NCI-H128 (cell line): ENCODE measurements around the gene EMC8.
"Not testable (repeated sequence)": the region's sequence is repeated elsewhere in the genome, so short reads cannot be mapped to it uniquely, and the experiment has no call there.

Experiments
- DNase-seq: peaks from one replicate; lab custom pipeline; 2025; ENCODE audit not compliant: unreplicated experiment; lab: John Stamatoyannopoulos, UW

Gene EMC8

GRCh38 chr16:85799497-85800320, at the start of gene EMC8, which contains the start of gene COX4I1:
TSS of gene EMC8 (minus strand) at chr16:85799544. CDS start at chr16:85799295, 249 bp downstream.
TSS of gene COX4I1 (plus strand) at chr16:85799695. CDS start at chr16:85801206, 1,511 bp downstream.
- peak; percentile 62 for DNase-seq

- DNase-seq, result no peak
These were observed 49.6 kb upstream of the EMC8 start for GRCh38 chr16:85848986-85849385.

GRCh38 chr16:85847681-85848601, 48.6 kb upstream of the EMC8 start:
- DNase-seq, result no peak

GRCh38 chr16:85847036-85847435, 47.7 kb upstream of the EMC8 start:
- no peak for DNase-seq

- no peak for DNase-seq
These were observed 47.1 kb upstream of the EMC8 start for GRCh38 chr16:85846461-85846860.

GRCh38 chr16:85845266-85845665, 45.9 kb upstream of the EMC8 start:
- no peak for DNase-seq

GRCh38 chr16:85844786-85845185, 45.4 kb upstream of the EMC8 start:
- no peak for DNase-seq

- no peak for DNase-seq
These were observed 44.8 kb upstream of the EMC8 start for GRCh38 chr16:85844169-85844481.

GRCh38 chr16:85843471-85844168, 44.3 kb upstream of the EMC8 start:
- no peak for DNase-seq

GRCh38 chr16:85842848-85843247, 43.5 kb upstream of the EMC8 start:
- DNase-seq, result no peak

GRCh38 chr16:85842435-85842834, 43.1 kb upstream of the EMC8 start:
- DNase-seq, result no peak

- no peak for DNase-seq
These were observed 41.5 kb upstream of the EMC8 start for GRCh38 chr16:85840801-85841200.

GRCh38 chr16:85840395-85840794, 41.1 kb upstream of the EMC8 start:
- no peak for DNase-seq

- DNase-seq, result no peak
These were observed 40.4 kb upstream of the EMC8 start for GRCh38 chr16:85839681-85840240.

- no peak for DNase-seq
These were observed 39.7 kb upstream of the EMC8 start for GRCh38 chr16:85838876-85839585.

- no peak for DNase-seq
These were observed 39.0 kb upstream of the EMC8 start for GRCh38 chr16:85838381-85838780.

GRCh38 chr16:85837654-85838053, 38.3 kb upstream of the EMC8 start:
- DNase-seq, result not testable (repeated sequence)

GRCh38 chr16:85836706-85837582, 37.6 kb upstream of the EMC8 start:
- no peak for DNase-seq

GRCh38 chr16:85835956-85836705, 36.8 kb upstream of the EMC8 start:
- no peak for DNase-seq
